Measurements from ENCODE around the gene DNAJC22.
"Not testable (repeated sequence)": the region's sequence is repeated elsewhere in the genome, so short reads cannot be mapped to it uniquely, and the experiment has no call there.

DNA sequence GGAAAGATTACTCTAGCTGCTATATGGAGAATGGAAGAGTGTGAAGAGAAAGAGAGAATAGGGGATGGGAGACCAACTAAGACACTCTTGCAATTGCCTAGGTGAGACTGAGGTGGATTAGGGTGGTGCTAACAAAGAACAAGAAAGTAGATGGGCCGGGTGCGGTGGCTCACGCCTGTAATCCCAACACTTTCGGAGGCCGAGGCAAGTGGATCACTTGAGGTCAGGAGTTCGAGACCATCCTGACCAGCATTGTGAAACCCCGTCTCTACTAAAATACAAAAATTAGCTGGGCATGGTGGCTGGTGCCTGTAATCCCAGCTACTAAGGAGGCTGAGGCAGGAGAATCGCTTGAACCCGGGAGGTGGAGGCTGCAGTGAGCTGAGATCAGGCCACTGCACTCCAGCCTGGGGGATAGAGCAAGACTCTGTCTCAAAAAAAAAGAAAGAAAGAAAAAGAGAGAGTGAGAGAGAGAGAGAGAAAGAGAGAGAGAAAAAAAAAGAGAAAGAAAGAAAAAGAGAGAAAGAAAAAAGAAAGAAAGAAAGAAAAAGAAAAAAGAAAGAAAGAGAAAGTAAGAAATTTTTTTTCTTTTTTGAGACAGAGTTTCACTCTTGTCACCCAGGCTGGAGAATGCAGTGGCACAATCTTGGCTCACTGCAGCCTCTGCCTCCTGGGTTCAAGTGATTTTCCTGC, 26.1 kb upstream of the DNAJC22 start:
- not testable (repeated sequence) for TF ChIP-seq POLR2A, CTCF (IDR thresholded peaks at IDR 0.05)

Measured in right lobe of liver (tissue), 4 donors.